AG09309 (cell line): Measurements from ENCODE around the gene NHLRC3.
"Not testable (repeated sequence)": the region's sequence is repeated elsewhere in the genome, so short reads cannot be mapped to it uniquely, and the experiment has no call there.

Experiments
- DNase-seq: peaks from one replicate; pipeline ENCODE4 v3.0.0-alpha.2; 2010; ENCODE audit warnings: low read depth
- H3K4me3 ChIP-seq: 2 replicates; pipeline ENCODE4 v1.5.1; 2011; ENCODE audit warnings: mild to moderate bottlenecking, low read depth, low read length, moderate library complexity; ENCODE audit not compliant: control insufficient read depth
- CTCF ChIP-seq: IDR thresholded peaks from 2 replicates; pipeline ENCODE4 v1.5.1; 2011; ENCODE audit warnings: mild to moderate bottlenecking, low read depth, low read length, inconsistent platforms; ENCODE audit not compliant: insufficient read depth, control insufficient read depth; ENCODE audit errors: missing control alignments

Gene NHLRC3

GRCh38 chr13:39054112-39054511 lies 15.9 kb downstream of the NHLRC3 start:
- TF ChIP-seq CTCF, result no peak
- no peak overlapping the region for H3K4me3 ChIP-seq
- DNase-seq, result no peak

GRCh38 chr13:39056018-39056417 lies 17.8 kb downstream of the NHLRC3 start:
- DNase-seq, result no peak
- no peak for TF ChIP-seq CTCF
- H3K4me3 ChIP-seq, result no peak overlapping the region

- DNase-seq, result no peak
- no peak overlapping the region for H3K4me3 ChIP-seq
- TF ChIP-seq CTCF, result no peak
Measured at GRCh38 chr13:39058040-39058439, 19.8 kb downstream of the NHLRC3 start.

- DNase-seq, result no peak
- no peak overlapping the region for H3K4me3 ChIP-seq
- TF ChIP-seq CTCF, result no peak
Measured at GRCh38 chr13:39062004-39062403, 23.7 kb downstream of the NHLRC3 start.

- TF ChIP-seq CTCF, result no peak
- H3K4me3 ChIP-seq, result no peak overlapping the region
- DNase-seq, result no peak
Measured at GRCh38 chr13:39072842-39073241, 34.6 kb downstream of the NHLRC3 start.

GRCh38 chr13:39073983-39074382 lies 35.7 kb downstream of the NHLRC3 start:
- TF ChIP-seq CTCF, result no peak
- no peak for DNase-seq

GRCh38 chr13:39086251-39086945 lies 48.1 kb downstream of the NHLRC3 start:
- not testable (repeated sequence) for DNase-seq, H3K4me3 ChIP-seq

More at GRCh38 chr13:39073983-39074382, 35.7 kb downstream of the NHLRC3 start:
- no peak overlapping the region for H3K4me3 ChIP-seq
